Measurements from ENCODE around the gene SPIN1.

The SPIN1 gene

DNA sequence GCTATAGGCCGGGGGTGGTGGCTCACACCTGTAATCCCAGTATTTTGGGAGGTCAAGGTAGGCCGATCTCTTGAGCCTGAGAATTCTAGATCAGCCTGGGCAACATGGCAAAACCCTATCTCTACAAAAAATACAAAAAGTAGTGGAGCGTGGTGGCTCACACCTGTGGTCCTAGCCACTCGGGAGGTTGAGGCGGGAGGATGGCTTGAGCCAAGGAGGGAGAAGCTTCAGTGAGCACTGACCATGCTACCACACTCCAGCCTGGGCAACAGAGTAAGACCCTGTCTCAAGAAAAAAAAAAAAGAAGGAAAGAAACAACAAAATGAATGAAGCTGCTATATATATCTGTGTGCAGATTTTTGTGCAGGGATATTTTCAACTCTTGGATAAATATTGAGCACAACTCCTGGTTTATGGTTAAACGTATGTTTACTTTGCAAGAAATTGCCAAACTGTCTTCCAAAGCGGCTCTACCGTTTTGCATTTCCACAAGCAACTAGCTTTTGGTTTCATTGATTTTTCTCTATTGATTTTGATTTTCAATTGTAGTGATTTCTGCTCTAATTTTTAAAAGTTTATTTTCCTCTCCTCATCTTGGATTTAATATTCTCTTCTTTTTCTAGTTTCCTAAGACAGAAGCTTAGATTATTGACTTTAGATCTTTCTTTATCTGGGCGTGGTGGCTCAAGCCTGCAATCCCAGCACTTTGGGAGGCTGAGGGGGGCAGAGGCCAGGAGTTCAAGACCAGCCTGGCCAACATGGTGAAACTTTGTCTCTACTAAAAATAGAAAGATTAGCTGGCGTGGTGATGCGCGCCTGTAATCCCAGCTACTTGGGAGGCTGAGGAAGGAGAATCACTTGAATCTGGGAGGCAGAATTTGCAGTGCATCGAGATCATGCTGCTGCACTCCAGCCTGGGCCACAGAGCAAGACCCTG is 49.2 kb downstream of the SPIN1 start:
- no peak for DNase-seq

DNA sequence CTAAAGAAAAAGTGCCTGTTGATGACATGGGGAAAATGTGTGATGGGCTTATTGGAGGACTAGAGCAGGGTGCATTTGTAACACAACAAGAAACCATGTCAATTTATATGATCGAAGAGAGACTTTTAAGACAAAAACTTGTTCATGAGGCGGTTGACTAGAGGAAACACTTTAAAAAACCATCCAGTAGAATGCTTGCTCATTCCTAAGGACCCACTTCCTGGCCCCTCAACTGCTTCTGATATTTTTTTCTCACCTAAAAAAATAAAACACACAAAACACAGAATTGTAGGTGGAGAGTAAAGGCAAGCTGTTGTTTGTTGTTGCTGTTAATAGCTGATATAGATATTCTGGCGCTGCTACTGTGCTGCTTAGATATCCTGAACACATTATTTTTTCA is 50.6 kb downstream of the SPIN1 start:
- no peak for DNase-seq

DNA sequence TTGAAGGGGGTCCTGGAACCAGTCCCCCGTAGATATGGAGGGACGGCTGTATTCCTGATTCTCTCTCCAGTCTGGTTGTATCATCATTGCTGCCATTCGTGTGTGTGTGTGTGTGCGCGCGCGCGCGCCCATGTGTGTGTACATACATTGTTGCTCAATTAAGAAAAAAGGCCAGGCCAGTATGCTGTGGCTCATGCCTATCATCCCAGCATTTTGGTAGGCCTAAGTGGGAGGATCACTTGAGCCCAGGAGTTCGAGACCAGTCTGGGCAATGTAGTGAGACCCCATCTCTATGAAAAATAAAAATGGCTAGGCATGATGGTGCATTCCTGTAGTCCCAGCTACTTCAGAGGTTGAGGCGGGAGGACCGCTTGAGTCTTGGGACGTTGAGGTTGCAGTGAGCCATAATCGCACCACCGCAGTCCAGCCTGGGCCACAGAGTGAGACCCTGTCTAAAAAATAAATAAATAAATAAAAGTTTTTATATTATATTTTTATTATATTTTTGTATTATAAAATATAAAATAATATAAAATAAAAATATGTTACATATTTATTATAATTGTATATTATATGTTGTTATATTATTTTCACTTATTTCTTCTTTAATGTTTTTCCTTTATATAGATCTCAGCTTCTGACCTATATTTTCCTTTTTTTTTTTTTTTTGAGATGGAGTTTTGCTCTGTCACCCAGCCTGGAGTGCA is 53.2 kb downstream of the SPIN1 start:
- no peak for DNase-seq

DNA sequence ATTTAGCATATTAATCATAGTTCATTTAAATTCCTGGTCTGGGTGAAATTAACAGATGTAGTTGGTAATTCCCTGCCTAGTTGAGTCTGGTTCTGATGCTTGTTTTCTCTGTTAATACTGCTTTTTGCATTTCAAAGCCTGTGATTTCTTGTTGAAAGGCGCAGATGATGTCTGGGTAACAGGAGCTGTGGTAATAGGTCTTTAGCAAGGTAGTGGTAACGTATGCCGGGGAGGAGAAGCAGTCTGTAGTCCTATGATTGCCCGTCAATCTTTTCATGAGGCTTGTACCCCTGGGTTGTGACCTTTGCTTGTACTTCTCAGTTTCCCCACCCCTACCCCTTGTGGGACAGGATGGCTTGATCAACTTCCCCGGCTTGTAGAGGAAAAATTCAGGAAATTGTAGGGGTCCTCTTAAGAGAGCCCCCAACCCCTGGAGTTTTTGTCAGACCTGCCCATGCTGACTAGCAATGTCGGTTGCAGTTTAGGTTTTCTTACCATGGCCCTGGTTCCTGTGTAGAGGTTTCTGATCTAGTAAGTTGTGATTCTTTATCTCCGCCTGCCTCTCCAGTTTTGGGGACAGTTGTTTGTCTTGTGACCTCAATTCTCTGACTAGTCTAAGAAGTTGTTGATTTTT is 55.4 kb downstream of the SPIN1 start:
- no peak for DNase-seq

- DNase-seq: no peak
Observed at GRCh38 chr9:88446728-88447127, 58.5 kb downstream of the SPIN1 start.

- DNase-seq: no peak
Observed at GRCh38 chr9:88447431-88447830, 59.2 kb downstream of the SPIN1 start.

GRCh38 chr9:88451160-88451559 is 62.9 kb downstream of the SPIN1 start:
- no peak for DNase-seq

DNA sequence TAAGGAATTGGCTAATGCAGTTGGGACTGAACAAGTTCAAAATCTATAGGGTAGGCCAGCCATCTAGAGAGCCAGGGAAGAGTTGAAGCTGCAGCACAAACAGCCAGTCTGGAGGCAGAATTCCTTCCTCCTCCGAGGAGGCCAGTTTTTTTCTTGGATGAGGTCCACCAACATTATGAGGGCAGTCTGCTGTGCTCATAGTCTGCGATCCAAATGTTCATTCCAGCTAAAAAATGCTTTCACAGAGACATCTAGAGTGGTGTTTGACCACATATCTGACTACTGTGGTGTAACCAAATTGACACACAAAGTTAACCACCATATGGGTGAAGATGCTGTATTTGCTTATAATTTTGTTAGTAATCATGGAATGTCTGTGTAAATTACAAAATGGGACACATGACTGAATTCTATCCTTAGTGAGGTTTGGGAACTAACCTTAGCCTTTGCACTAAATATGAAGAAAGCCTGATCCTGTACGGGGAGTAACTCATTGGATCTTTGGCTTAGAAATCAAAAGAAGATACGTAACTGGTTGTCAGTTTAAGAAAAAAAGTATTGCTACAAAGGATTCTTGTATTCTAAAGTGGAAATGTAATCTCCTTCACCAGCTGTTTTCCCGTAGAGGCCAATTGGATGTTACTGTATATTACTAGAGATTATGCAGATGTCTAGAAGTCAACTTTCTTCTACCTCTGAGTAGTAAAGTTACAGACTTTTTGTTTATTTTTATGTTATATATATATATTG is 70.6 kb downstream of the SPIN1 start:
- DNase-seq: no peak

GRCh38 chr9:88460587-88461332 is 72.5 kb downstream of the SPIN1 start:
- DNase-seq: no peak

- peak; percentile 20 for DNase-seq
Observed at GRCh38 chr9:88462191-88462590, 73.9 kb downstream of the SPIN1 start.

GRCh38 chr9:88464851-88465250 is 76.6 kb downstream of the SPIN1 start:
- DNase-seq: no peak

DNA sequence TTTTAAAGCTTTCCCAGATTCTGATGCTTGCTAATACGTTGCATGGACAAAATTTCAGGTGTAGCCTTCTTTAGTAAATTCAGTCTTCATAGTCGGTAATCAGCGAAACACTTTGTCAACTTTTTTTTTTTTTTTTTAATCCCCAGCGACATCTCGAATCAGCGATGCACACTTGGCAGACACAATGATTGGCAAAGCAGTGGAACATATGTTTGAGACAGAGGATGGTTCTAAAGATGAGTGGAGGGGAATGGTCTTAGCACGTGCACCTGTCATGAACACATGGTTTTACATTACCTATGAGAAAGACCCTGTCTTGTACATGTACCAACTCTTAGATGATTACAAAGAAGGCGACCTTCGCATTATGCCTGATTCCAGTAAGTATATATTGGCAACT is 80.0 kb downstream of the SPIN1 start:
- no peak for DNase-seq

DNA sequence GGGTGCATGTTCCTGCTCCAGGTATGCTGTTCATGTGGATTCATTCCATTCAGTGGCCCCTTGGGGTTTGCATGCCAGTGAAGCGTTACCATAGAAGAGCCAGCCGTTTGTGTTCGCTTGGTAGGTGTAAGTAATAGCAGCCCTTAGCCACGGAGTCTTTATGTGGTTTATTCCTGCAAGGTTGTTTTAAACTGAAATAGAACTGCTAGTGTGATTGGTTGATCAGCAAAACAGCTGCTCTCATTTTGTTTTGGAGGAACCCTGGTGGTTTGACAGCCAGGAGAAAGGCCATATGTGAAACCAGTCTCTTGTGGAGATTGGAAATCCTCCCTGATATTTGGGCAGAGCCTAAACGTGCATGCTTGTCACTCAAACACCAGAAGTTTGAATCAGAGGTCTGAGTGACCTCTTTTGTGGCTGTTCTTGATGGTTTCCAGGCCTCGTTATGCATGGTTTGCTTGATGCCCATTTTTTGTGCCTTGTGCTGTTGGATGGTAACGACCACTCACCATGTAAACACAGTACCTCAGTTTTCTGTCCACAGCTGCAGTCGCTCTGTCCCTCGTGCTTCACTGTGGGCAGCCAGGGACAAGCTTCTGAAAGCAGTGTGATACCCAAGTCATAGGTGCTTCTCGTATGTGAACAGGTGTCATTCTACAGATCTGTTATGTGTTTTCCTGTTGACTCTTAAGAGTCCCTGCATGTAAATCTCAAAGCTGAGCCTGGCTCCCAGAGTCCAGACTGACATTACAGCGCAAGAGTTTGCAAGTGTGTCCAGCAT is 88.4 kb downstream of the SPIN1 start:
- no peak for DNase-seq

GRCh38 chr9:88477300-88477751 is 89.1 kb downstream of the SPIN1 start:
- DNase-seq: peak; percentile 19

DNA sequence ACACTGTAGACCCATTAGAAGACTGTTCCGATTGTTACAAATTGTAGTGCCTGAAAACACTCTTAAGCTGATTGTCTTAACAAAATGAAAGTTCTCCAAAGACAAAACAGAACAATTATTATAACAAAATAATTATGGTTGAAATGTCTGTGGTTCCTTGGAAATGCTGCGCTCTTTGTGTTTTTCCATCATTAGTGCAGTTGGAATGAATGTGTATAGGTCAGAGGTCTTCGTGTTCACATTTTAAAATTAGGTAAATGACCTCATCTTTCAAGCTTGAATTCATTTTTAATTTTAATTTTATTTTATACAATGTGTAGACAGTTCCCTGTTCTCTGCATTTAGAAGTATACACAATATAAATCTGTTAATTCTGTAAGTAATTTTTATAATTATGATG is 90.0 kb downstream of the SPIN1 start:
- DNase-seq: no peak

DNA sequence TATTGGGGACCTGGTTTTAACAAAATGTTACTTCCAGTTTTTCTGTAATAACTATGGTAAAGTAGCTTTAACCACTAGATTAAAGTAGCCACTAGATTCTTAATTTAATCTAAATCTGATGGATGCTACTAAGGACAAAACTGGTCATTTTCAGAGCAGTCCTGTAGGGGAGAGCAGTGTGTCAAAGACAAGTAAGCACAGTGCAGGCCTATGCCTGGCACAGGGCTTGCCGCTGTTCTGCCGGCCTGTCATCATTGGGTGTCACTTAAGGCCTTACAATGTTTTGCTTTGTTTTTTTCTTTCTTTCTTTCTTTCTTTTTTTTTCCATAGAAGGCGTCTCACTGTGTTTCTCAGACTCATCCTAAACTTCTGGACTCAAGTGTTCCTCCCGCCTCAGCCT is 93.7 kb downstream of the SPIN1 start:
- no peak for DNase-seq

DNA sequence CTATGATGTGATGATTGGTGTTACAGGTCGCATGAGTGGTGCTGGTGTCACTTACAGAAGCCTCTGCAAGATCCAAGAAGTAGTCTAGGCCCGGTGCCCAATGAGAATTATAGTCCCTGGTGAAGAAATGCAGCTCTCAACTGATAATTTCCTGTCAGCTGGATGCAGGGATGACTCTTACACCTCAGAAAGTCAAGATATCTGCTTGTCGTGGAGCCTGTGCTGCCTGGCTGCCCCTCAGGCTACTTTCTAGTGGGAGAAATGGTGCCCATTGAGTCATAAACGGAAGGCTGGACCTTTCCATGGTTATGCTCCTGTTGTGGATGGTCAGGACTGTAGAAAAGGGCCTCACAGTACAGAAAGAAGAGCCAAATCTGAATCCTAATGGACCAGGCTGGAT is 99.9 kb downstream of the SPIN1 start:
- no peak for DNase-seq

GRCh38 chr9:88494983-88495721 is 106.9 kb downstream of the SPIN1 start:
- DNase-seq: no peak

- no peak for DNase-seq
Observed at GRCh38 chr9:88497224-88497623, 109.0 kb downstream of the SPIN1 start.

GRCh38 chr9:88498880-88499279 is 110.6 kb downstream of the SPIN1 start:
- no peak for DNase-seq

DNA sequence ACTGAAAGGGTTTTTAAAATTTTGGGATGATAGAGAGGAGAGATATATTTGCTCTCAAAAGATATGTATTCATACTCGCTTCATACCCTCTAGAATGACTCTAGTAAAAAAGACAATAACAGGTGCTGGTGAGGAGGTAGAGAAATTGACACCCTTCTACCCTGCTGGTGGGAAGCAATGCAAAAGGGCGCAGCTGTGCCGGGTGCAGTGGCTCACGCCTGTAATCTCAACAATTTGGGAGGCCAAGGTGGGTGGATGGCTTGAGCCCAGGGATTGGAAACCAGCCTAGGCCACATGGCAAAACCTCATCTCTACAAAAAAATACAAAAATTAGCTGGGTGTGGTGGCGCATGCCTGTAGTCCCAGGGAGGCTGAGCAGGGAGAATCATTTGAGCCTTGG is 112.8 kb downstream of the SPIN1 start:
- DNase-seq: no peak
